Measurements from ENCODE around the gene LPP.

LPP gene

GRCh38 chr3:188577539-188577938, 423.6 kb downstream of the LPP start:
- Histone ChIP-seq H3K27ac (ENCODE audit: low read depth, low read length) (no peak overlapping the region), H2AFZ (ENCODE audit: low read depth, low read length, severe bottlenecking) (no peak overlapping the region), H3K9me2 (replicated peaks; ENCODE audit: insufficient read depth, low read length) (no peaks in the 10 kb centered on the region), H3K79me2 (ENCODE audit: insufficient read depth, low read length) (no peaks in the 10 kb centered on the region), H3K27me3 (ENCODE audit: low read length) (no peaks in the 10 kb centered on the region), H3K9me3 (ENCODE audit: insufficient read depth, low read length) (no peaks in the 10 kb centered on the region), H3K36me3 (ENCODE audit: low read length) (no peaks in the 10 kb centered on the region), H3K4me3 (ENCODE audit: insufficient read depth, low read length, poor library complexity, severe bottlenecking) (no peak overlapping the region), H4K20me1 (ENCODE audit: low read depth, low read length) (no peaks in the 10 kb centered on the region), H3F3A (ENCODE audit: insufficient read depth) (no peaks in the 10 kb centered on the region), H3K9ac (ENCODE audit: low read length) (no peak overlapping the region), H3K4me2 (ENCODE audit: low read depth, low read length, poor library complexity, severe bottlenecking) (no peak overlapping the region)
- no peak for TF ChIP-seq EZH2phosphoT487 (conservative IDR thresholded peaks at IDR 0.05; ENCODE audit: low read length)
- TF ChIP-seq CTCF (IDR thresholded peaks at IDR 0.05; ENCODE audit: insufficient read depth, low read length, poor library complexity, severe bottlenecking) = no peak

DNA sequence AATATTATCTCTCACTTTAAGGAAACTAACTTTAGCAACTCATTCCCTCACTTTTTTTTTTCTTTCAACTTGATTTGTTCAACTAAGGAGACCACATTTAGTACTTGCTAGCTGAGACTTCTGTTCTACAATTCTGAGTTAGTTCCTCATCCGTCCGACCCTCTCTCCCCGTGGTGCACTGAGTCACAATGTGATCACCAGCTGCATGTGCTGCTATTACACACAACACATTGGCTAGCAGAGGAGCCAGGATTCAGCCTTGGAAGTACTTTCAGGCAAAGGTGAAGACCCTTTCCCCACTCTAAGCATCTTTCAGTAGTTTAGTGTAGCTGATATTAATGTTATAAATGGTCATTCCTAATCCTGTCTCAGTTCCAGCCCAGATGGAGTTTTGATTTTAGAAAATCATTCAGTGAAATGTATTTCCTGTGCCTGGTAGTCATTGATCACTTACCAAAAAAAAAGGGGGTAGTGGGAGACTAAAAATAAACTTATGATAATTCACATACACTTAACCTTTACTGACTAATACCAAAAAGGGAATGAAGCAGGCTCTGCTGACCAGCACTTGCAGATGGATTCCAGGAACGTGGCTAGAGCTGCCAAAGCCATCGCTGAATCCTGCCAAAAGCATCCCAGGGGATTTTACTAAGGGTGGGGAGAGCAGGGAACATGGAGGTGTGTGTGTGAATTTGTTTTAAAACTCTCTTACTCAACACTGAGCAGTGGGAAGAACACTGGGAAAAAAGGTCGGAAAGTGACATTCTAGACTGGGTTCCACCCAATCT, 424.8 kb downstream of the LPP start:
- no peaks in the 10 kb centered on the region for H3K27me3 ChIP-seq (ENCODE audit: low read length)
- no peaks in the 10 kb centered on the region for H3K9me2 ChIP-seq (replicated peaks; ENCODE audit: insufficient read depth, low read length)
- H3K27ac ChIP-seq (ENCODE audit: low read depth, low read length) = no peak overlapping the region
- H3K4me2 ChIP-seq (ENCODE audit: low read depth, low read length, poor library complexity, severe bottlenecking) = no peak overlapping the region
- H4K20me1 ChIP-seq (ENCODE audit: low read depth, low read length) = no peaks in the 10 kb centered on the region
- H3K4me3 ChIP-seq (ENCODE audit: insufficient read depth, low read length, poor library complexity, severe bottlenecking) = no peak overlapping the region
- no peaks in the 10 kb centered on the region for H3K36me3 ChIP-seq (ENCODE audit: low read length)
- no peak overlapping the region for H2AFZ ChIP-seq (ENCODE audit: low read depth, low read length, severe bottlenecking)
- no peaks in the 10 kb centered on the region for H3K9me3 ChIP-seq (ENCODE audit: insufficient read depth, low read length)
- no peaks in the 10 kb centered on the region for H3K79me2 ChIP-seq (ENCODE audit: insufficient read depth, low read length)
- no peak for TF ChIP-seq CTCF (IDR thresholded peaks at IDR 0.05; ENCODE audit: insufficient read depth, low read length, poor library complexity, severe bottlenecking)
- TF ChIP-seq EZH2phosphoT487 (conservative IDR thresholded peaks at IDR 0.05; ENCODE audit: low read length) = no peak
- no peak overlapping the region for H3K9ac ChIP-seq (ENCODE audit: low read length)
- no peaks in the 10 kb centered on the region for H3F3A ChIP-seq (ENCODE audit: insufficient read depth)

DNA sequence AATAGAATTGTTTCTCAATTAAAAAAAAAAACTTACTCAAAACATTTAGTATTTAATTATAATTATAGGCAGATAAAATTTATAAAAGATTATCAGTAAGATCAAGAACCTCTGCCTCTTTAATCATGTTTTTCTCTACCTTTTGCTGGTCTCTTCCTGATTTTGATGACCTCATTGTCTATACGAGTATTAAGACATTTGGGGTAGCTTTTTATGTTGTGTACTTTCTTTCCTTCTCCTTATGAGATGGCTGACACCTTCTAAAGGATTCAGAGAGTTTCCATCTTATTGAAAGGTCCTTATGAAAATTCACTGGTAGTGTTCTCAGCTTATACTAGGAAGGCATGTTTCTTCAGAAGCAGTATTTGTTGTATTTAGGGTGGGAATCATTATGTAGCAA, 426.3 kb downstream of the LPP start:
- Histone ChIP-seq H3K9me3 (ENCODE audit: insufficient read depth, low read length) (no peaks in the 10 kb centered on the region), H3K4me2 (ENCODE audit: low read depth, low read length, poor library complexity, severe bottlenecking) (no peak overlapping the region), H3F3A (ENCODE audit: insufficient read depth) (no peaks in the 10 kb centered on the region), H3K9ac (ENCODE audit: low read length) (no peak overlapping the region), H3K79me2 (ENCODE audit: insufficient read depth, low read length) (no peaks in the 10 kb centered on the region), H3K4me3 (ENCODE audit: insufficient read depth, low read length, poor library complexity, severe bottlenecking) (no peak overlapping the region), H3K9me2 (replicated peaks; ENCODE audit: insufficient read depth, low read length) (no peaks in the 10 kb centered on the region), H2AFZ (ENCODE audit: low read depth, low read length, severe bottlenecking) (no peak overlapping the region), H4K20me1 (ENCODE audit: low read depth, low read length) (no peaks in the 10 kb centered on the region), H3K27me3 (ENCODE audit: low read length) (no peaks in the 10 kb centered on the region), H3K36me3 (ENCODE audit: low read length) (no peaks in the 10 kb centered on the region), H3K27ac (ENCODE audit: low read depth, low read length) (no peak overlapping the region)
- no peak for TF ChIP-seq CTCF (IDR thresholded peaks at IDR 0.05; ENCODE audit: insufficient read depth, low read length, poor library complexity, severe bottlenecking)
- no peak for TF ChIP-seq EZH2phosphoT487 (conservative IDR thresholded peaks at IDR 0.05; ENCODE audit: low read length)

Data from SU-DHL-6 (cell line).